MM.1S (cell line): ENCODE measurements around the gene APOE.

Experiments used
- CTCF ChIP-seq: fragments of 300-600 bp; sonication (generic); IDR thresholded peaks from 2 replicates; pipeline ENCODE4 v1.5.1; 2016; ENCODE audit warnings: antibody characterized with exemption, low read length, mixed read lengths
- EZH2 ChIP-seq: fragments of 300-600 bp; sonication (generic); optimal IDR thresholded peaks from 2 replicates; pipeline ENCODE3; 2017; ENCODE audit warnings: low read depth, mild to moderate bottlenecking, antibody characterized with exemption, low read length, mixed read lengths

- TF ChIP-seq EZH2 (no peak), CTCF (no peak)
These were observed 3.3 kb downstream of the APOE start for GRCh38 chr19:44908836-44909261.
